A549 (cell line): ENCODE results near the gene VENTX. TPM values are rescaled to one million over a fixed set of nuclear protein-coding genes. Genes with fewer than 3 reads are reported as not detected.
A peak's percentile ranks its signal among the peaks of the same experiment; 100 is the strongest.

Experiments used
- ATAC-seq, 2 experiments: fragments of 200-7000 bp in 1 of 2; fragments of >200 bp in 1 of 2; cut with Nextera tagmentation in 1 of 2; cut with Tn5 transposase in 1 of 2; 3 replicates each; pipeline versions ENCODE4 v1.8.0 to v1.9.1; 2018 to 2020; ENCODE audit warnings: mild to moderate bottlenecking in 1 of 2, moderate library complexity in 1 of 2
- CTCF ChIA-PET: fragments of 300-600 bp; sonication (Branson Sonifier 250); formaldehyde crosslinking; extraction: SDS; loops from one replicate; lab custom pipeline; 2021; ENCODE audit warnings: antibody characterized with exemption, inconsistent platforms; lab: Yijun Ruan, JAX
- POLR2A ChIA-PET: fragments of 350-600 bp; formaldehyde crosslinking; extraction: SDS; loops from one replicate; lab custom pipeline; 2021; ENCODE audit warnings: antibody characterized with exemption, inconsistent platforms; lab: Yijun Ruan, JAX
- DNase-seq, 2 experiments: peaks; one replicate each; pipeline versions ENCODE4 v3.0.0 to v3.0.0-alpha.2; 2011 to 2016; ENCODE audit warnings: low read depth in 1 of 2, low spot score in 1 of 2
- FAIRE-seq: peaks from 2 replicates; lab custom pipeline; 2011; peaks lifted over from hg19 to GRCh38; lab: Jason Lieb, UNC
- H3K27ac ChIP-seq, 2 experiments: fragments of >200 bp; sonication (Bioruptor Twin); formaldehyde crosslinking; 3 replicates each; pipeline ENCODE4 v1.5.1; 2016 to 2017
- H3K4me1 ChIP-seq: fragments of >200 bp; sonication (Bioruptor Twin); formaldehyde crosslinking; 3 replicates; pipeline ENCODE4 v1.6.1; 2016
- H3K4me2 ChIP-seq: fragments of >200 bp; sonication (Bioruptor Twin); formaldehyde crosslinking; 3 replicates; pipeline ENCODE4 v1.6.1; 2016
- H3K4me3 ChIP-seq: fragments of >200 bp; sonication (Bioruptor Twin); formaldehyde crosslinking; 3 replicates; pipeline ENCODE4 v1.5.1; 2016
- H3K9me3 ChIP-seq: fragments of >200 bp; sonication (Bioruptor Twin); formaldehyde crosslinking; 3 replicates; pipeline ENCODE4 v1.6.1; 2016
- BHLHE40 ChIP-seq: IDR thresholded peaks from 2 replicates; pipeline ENCODE4 v1.6.1; 2012; ENCODE audit warnings: low read depth, low read length, inconsistent platforms
- CBX8 ChIP-seq: fragments of 200-600 bp; sonication (generic); IDR thresholded peaks from 2 replicates; pipeline ENCODE4 v1.6.1; 2016
- CEBPB ChIP-seq, 2 experiments: fragments of >200 bp in 1 of 2; sonication (Bioruptor Twin) in 1 of 2; formaldehyde crosslinking in 1 of 2; IDR thresholded peaks; 2 replicates each; pipeline ENCODE4 v1.6.1; 2012 to 2016
- CHD4 ChIP-seq: fragments of 200-600 bp; sonication (generic); IDR thresholded peaks from 2 replicates; pipeline ENCODE4 v1.6.1; 2016; ENCODE audit warnings: antibody characterized with exemption, mild to moderate bottlenecking, borderline replicate concordance
- EHF ChIP-seq: fragments of 250-450 bp; sonication (Bioruptor Pico); IDR thresholded peaks from 2 replicates; pipeline ENCODE4 v1.5.0; 2020; ENCODE audit warnings: mild to moderate bottlenecking
- FOSB ChIP-seq: fragments of 250-450 bp; sonication (Bioruptor Pico); IDR thresholded peaks from 2 replicates; pipeline ENCODE4 v1.5.0; 2020; ENCODE audit warnings: mild to moderate bottlenecking, moderate library complexity
- FOXS1 ChIP-seq: fragments of 250-450 bp; sonication (Bioruptor Pico); IDR thresholded peaks from 2 replicates; pipeline ENCODE4 v1.5.0; 2020; ENCODE audit warnings: mild to moderate bottlenecking, moderate library complexity
- HOXA7 ChIP-seq: fragments of 250-450 bp; sonication (Bioruptor Pico); IDR thresholded peaks from 2 replicates; pipeline ENCODE4 v1.5.0; 2020; ENCODE audit warnings: mild to moderate bottlenecking, moderate library complexity
- HOXB13 ChIP-seq: fragments of 250-450 bp; sonication (Bioruptor Pico); IDR thresholded peaks from 2 replicates; pipeline ENCODE4 v1.5.0; 2020; ENCODE audit warnings: low read depth, mild to moderate bottlenecking, moderate library complexity
- JUNB ChIP-seq: fragments of >200 bp; sonication (Bioruptor Twin); formaldehyde crosslinking; IDR thresholded peaks from 2 replicates; pipeline ENCODE4 v1.6.1; 2016
- KDM1A ChIP-seq: fragments of 200-600 bp; sonication (generic); IDR thresholded peaks from 2 replicates; pipeline ENCODE4 v1.6.1; 2016; ENCODE audit warnings: low read depth, mild to moderate bottlenecking
- RCOR1 ChIP-seq: fragments of 150-350 bp; IDR thresholded peaks from 2 replicates; pipeline ENCODE4 v1.6.1; 2014; ENCODE audit warnings: antibody characterized with exemption, low read length, low read depth
- SMC3 ChIP-seq: fragments of >200 bp; sonication (Bioruptor Twin); formaldehyde crosslinking; IDR thresholded peaks from 3 replicates; pipeline ENCODE4 v1.6.1; 2018; ENCODE audit warnings: inconsistent platforms
- TP53 ChIP-seq: fragments of 250-450 bp; sonication (Bioruptor Pico); IDR thresholded peaks from 2 replicates; pipeline ENCODE4 v1.5.0; 2021; ENCODE audit warnings: mild to moderate bottlenecking, moderate library complexity
- ZFP36 ChIP-seq: fragments of 450-650 bp; IDR thresholded peaks from 2 replicates; pipeline ENCODE4 v1.6.1; 2014; ENCODE audit warnings: borderline replicate concordance; ENCODE audit not compliant: partially characterized antibody
- ZSCAN20 ChIP-seq: fragments of 250-450 bp; sonication (Bioruptor Pico); IDR thresholded peaks from 2 replicates; pipeline ENCODE4 v1.8.0; 2022; ENCODE audit warnings: mild to moderate bottlenecking, moderate library complexity
- WGBS: methylation state at CpG from one replicate; pipeline ENCODE4 v1.1.6; 2017; ENCODE audit errors: missing lambda C conversion rate; 5-methylcytosine and 5-hydroxymethylcytosine counted together
- polyA plus RNA-seq, 4 experiments: library from polyadenylated mRNA; depleted of rRNA in 3 of 4; stranded (reverse); fragments of >200 nt; fragmentation: RNase III in 1 of 4; extraction: RNeasy Plus Mini Kit Qiagen cat#74134 plus additional on column Dnase treatment in 1 of 4; gene quantifications; 2 replicates in 3 of 4; 3 replicates in 1 of 4; pipeline ENCODE4 v1.2.3, GENCODE V29; 2011 to 2017
- TF ChIP-seq, protein P1 (sequence below): fragments of 200-600 bp; sonication (generic); IDR thresholded peaks from 2 replicates; pipeline ENCODE4 v1.6.1; 2016; ENCODE audit warnings: antibody characterized with exemption, mild to moderate bottlenecking, moderate library complexity
- TF ChIP-seq, protein P2 (sequence below): IDR thresholded peaks from 2 replicates; pipeline ENCODE4 v1.6.1; 2012
- TF ChIP-seq, protein P3 (sequence below): fragments of 250-450 bp; sonication (Bioruptor Pico); IDR thresholded peaks from 2 replicates; pipeline ENCODE4 v1.5.0; 2021; ENCODE audit warnings: mild to moderate bottlenecking, moderate library complexity, borderline replicate concordance
- TF ChIP-seq, protein P4 (sequence below): fragments of >200 bp; sonication (Bioruptor Twin); formaldehyde crosslinking; IDR thresholded peaks from 3 replicates; pipeline ENCODE4 v1.5.1; 2016
- TF ChIP-seq, protein P5 (sequence below): fragments of 250-450 bp; sonication (Bioruptor Pico); IDR thresholded peaks from 2 replicates; pipeline ENCODE4 v1.5.0; 2020; ENCODE audit warnings: low read depth, mild to moderate bottlenecking, moderate library complexity

Gene VENTX
- polyA plus RNA-seq, 2 of the 4 experiments (the other 2 are of a cell fraction) = not detected

DNA sequence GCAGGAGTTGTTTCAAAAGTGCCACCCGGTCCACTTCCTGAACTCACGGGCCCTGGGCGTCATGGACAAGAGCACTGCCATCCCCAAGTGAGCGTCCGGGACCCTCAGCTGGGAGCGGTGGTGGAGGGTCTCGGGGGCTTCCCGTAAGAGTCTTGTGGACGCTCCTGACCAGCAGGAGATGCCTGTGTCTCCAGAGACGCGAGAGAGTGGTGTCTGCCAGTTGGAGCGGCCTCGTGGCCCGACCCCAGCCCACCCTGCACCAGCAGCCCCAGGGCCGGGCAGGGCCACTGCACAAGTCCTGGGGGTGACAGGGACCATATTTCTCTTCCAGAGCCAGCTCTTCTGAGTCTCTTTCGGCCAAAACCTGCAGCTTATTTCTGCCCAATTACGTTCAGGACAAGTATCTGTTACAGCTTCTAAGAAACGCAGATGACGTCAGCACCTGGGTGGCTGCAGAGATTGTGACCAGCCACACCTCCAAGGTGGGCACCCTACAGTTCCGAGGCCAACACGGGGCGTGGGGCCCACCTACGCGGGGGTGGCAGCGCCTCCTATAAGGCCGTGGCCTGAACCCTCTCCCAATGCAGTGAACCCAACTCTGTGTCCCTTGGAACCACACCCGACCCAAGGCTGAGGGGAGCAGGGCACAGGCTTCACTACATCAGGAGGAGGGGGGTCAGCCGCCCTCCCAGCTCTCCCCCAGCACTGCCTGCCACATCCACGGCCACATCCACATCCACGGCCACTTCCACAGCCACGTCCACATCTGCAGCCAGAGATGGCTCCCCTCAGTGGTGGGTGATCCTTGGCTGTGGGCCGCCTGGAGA, 23.8 kb upstream of the VENTX start:
- Histone ChIP-seq H3K27ac (no peak overlapping the region), H3K4me2 (no peak overlapping the region), H3K4me1 (no peaks in the 10 kb centered on the region), H3K9me3 (no peaks in the 10 kb centered on the region), H3K4me3 (no peak overlapping the region)
- DNase-seq (no peak), ATAC-seq (no peak), FAIRE-seq (no peak)
- WGBS = 29% methylated on average over 25 of the region's 32 CpGs
- ChIA-PET POLR2A (no interaction called here), CTCF (interaction anchor here (1.1 kb wide), 1 partner anchor 18 kb away, joined by 3 read pairs; no protein-coding TSS in a partner anchor)
- TF ChIP-seq CHD4 = no peak
- TF ChIP-seq BHLHE40 = no peak
- no peak for TF ChIP-seq KDM1A
- TF ChIP-seq, protein P1, sequence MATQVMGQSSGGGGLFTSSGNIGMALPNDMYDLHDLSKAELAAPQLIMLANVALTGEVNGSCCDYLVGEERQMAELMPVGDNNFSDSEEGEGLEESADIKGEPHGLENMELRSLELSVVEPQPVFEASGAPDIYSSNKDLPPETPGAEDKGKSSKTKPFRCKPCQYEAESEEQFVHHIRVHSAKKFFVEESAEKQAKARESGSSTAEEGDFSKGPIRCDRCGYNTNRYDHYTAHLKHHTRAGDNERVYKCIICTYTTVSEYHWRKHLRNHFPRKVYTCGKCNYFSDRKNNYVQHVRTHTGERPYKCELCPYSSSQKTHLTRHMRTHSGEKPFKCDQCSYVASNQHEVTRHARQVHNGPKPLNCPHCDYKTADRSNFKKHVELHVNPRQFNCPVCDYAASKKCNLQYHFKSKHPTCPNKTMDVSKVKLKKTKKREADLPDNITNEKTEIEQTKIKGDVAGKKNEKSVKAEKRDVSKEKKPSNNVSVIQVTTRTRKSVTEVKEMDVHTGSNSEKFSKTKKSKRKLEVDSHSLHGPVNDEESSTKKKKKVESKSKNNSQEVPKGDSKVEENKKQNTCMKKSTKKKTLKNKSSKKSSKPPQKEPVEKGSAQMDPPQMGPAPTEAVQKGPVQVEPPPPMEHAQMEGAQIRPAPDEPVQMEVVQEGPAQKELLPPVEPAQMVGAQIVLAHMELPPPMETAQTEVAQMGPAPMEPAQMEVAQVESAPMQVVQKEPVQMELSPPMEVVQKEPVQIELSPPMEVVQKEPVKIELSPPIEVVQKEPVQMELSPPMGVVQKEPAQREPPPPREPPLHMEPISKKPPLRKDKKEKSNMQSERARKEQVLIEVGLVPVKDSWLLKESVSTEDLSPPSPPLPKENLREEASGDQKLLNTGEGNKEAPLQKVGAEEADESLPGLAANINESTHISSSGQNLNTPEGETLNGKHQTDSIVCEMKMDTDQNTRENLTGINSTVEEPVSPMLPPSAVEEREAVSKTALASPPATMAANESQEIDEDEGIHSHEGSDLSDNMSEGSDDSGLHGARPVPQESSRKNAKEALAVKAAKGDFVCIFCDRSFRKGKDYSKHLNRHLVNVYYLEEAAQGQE = no peak

DNA sequence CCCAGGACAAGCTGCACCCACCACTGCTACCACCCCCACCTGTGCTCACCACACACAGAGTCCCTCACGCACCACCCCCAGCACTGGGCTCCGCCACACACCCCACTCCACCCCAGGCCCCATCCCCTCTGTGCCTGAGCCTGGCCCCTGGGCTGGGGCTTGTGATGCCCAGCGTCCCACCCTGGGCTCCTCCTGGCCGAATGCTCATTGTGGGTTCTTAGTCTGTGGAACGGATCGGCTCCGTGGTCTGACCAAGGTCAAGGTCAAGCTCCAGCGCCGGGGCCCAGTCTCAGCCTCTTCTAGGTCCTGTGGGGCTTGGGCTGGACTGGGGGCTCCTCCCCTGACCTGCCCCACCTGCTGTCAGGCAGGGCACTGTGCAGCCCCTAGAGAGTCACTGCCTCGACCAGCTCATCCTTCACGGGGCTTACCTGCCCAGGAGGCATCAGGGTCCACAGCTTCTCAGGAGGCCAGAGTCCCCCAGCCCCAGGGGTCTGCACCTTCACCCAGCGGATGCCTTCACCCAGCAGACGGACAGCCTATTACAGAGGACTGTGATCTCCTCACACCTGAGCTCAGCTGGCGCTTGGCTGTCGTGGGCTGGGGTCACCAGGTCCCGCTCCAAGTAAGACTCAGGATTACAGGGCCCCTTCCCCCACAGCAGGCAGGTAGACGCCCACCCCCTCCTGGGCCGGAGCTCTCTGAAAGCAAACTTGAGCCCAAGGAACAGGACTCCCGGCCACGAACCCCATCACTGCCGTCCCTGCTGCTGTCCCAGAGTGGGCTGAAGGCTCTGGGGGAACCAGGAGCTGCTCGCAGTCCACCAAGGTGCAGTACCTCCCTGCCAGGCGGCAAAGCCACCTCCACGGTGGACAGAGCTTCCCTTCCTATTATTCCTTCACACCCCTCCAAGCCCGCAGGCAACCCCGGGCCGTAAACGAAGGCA, 22.9 kb upstream of the VENTX start:
- no peaks in the 10 kb centered on the region for H3K9me3 ChIP-seq
- no peak for DNase-seq
- H3K4me2 ChIP-seq = no peak overlapping the region
- ChIA-PET CTCF (interaction anchor here (1.1 kb wide), 1 partner anchor 19 kb away, joined by 3 read pairs; no protein-coding TSS in a partner anchor), POLR2A (no interaction called here)
- TF ChIP-seq, protein P2, sequence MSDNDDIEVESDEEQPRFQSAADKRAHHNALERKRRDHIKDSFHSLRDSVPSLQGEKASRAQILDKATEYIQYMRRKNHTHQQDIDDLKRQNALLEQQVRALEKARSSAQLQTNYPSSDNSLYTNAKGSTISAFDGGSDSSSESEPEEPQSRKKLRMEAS = no peak
- TF ChIP-seq RCOR1 = no peak
- TF ChIP-seq HOXA7 (CRISPR knock-in tag) = no peak
- TF ChIP-seq CEBPB (IDR thresholded peaks at IDR 0.05) = no peak
- no peak for TF ChIP-seq FOXS1 (CRISPR knock-in tag)
- no peak for TF ChIP-seq ZFP36
- TF ChIP-seq, protein P3, sequence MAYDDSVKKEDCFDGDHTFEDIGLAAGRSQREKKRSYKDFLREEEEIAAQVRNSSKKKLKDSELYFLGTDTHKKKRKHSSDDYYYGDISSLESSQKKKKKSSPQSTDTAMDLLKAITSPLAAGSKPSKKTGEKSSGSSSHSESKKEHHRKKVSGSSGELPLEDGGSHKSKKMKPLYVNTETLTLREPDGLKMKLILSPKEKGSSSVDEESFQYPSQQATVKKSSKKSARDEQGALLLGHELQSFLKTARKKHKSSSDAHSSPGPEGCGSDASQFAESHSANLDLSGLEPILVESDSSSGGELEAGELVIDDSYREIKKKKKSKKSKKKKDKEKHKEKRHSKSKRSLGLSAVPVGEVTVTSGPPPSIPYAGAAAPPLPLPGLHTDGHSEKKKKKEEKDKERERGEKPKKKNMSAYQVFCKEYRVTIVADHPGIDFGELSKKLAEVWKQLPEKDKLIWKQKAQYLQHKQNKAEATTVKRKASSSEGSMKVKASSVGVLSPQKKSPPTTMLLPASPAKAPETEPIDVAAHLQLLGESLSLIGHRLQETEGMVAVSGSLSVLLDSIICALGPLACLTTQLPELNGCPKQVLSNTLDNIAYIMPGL (CRISPR knock-in tag) = no peak
- no peak for TF ChIP-seq ZSCAN20
- no peak for TF ChIP-seq EHF (CRISPR knock-in tag)
- TF ChIP-seq HOXB13 (CRISPR knock-in tag) = no peak
- no peak for TF ChIP-seq CBX8
- TF ChIP-seq, protein P4, sequence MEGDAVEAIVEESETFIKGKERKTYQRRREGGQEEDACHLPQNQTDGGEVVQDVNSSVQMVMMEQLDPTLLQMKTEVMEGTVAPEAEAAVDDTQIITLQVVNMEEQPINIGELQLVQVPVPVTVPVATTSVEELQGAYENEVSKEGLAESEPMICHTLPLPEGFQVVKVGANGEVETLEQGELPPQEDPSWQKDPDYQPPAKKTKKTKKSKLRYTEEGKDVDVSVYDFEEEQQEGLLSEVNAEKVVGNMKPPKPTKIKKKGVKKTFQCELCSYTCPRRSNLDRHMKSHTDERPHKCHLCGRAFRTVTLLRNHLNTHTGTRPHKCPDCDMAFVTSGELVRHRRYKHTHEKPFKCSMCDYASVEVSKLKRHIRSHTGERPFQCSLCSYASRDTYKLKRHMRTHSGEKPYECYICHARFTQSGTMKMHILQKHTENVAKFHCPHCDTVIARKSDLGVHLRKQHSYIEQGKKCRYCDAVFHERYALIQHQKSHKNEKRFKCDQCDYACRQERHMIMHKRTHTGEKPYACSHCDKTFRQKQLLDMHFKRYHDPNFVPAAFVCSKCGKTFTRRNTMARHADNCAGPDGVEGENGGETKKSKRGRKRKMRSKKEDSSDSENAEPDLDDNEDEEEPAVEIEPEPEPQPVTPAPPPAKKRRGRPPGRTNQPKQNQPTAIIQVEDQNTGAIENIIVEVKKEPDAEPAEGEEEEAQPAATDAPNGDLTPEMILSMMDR = no peak
- TF ChIP-seq SMC3 = no peak
- TF ChIP-seq CHD4 = no peak
- TF ChIP-seq JUNB = no peak
- no peak for TF ChIP-seq TP53 (CRISPR knock-in tag)
- TF ChIP-seq, protein P5, sequence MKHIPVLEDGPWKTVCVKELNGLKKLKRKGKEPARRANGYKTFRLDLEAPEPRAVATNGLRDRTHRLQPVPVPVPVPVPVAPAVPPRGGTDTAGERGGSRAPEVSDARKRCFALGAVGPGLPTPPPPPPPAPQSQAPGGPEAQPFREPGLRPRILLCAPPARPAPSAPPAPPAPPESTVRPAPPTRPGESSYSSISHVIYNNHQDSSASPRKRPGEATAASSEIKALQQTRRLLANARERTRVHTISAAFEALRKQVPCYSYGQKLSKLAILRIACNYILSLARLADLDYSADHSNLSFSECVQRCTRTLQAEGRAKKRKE (CRISPR knock-in tag) = no peak
- TF ChIP-seq FOSB (CRISPR knock-in tag) = no peak
- no peaks in the 10 kb centered on the region for H3K4me1 ChIP-seq
- no peak for FAIRE-seq
- peak in 1 of 2 experiments; percentile 16; a peak in 1 of 6 replicates for ATAC-seq
- no peak overlapping the region for H3K4me3 ChIP-seq
- 52% methylated on average over 11 of the region's 28 CpGs for WGBS
- no peak overlapping the region for H3K27ac ChIP-seq
